Small intestine (tissue), 7 donors: Measurements from ENCODE around the gene PFAS. TPM values are rescaled to one million over a fixed set of nuclear protein-coding genes. Genes with fewer than 3 reads are reported as not detected.
A peak's percentile ranks its signal among the peaks of the same experiment; 100 is the strongest.

Experiments
- DNase-seq, 2 donors: peaks; one replicate each; pipeline versions ENCODE4 v3.0.0 to v3.0.0-alpha.2; 2013
- FAIRE-seq: peaks from 2 replicates; lab custom pipeline; 2012; peaks lifted over from hg19 to GRCh38; lab: Jason Lieb, UNC
- H3K27ac ChIP-seq, 3 donors: one replicate each; pipeline ENCODE4 v1.5.1; 2013; ENCODE audit warnings: low read length in 2 of 3, mild to moderate bottlenecking in 2 of 3, control low read depth in 1 of 3, inconsistent platforms in 1 of 3, low read depth in 1 of 3, moderate library complexity in 1 of 3
- H3K27me3 ChIP-seq, 3 donors: one replicate each; pipeline ENCODE4 v1.6.1; 2013; ENCODE audit warnings: low read length in 3 of 3, inconsistent platforms in 1 of 3; ENCODE audit not compliant: control insufficient read depth in 3 of 3, insufficient read depth in 3 of 3
- H3K36me3 ChIP-seq, 3 donors: one replicate each; pipeline ENCODE4 v1.6.1; 2013; ENCODE audit warnings: low read length in 3 of 3, inconsistent platforms in 1 of 3, low read depth in 1 of 3, mild to moderate bottlenecking in 1 of 3, moderate library complexity in 1 of 3; ENCODE audit not compliant: control insufficient read depth in 3 of 3, insufficient read depth in 2 of 3
- H3K4me1 ChIP-seq, 3 donors: one replicate each; pipeline ENCODE4 v1.6.1; 2013; ENCODE audit warnings: low read length in 2 of 3, inconsistent platforms in 1 of 3, low read depth in 1 of 3, mild to moderate bottlenecking in 1 of 3, moderate library complexity in 1 of 3; ENCODE audit not compliant: control insufficient read depth in 3 of 3, insufficient read depth in 2 of 3
- H3K4me3 ChIP-seq, 3 donors: one replicate each; pipeline ENCODE4 v1.5.1; 2013; ENCODE audit warnings: low read length in 3 of 3, control low read depth in 1 of 3, inconsistent platforms in 1 of 3, low read depth in 1 of 3, mild to moderate bottlenecking in 1 of 3, moderate library complexity in 1 of 3
- H3K9me3 ChIP-seq, 2 donors: one replicate each; pipeline ENCODE4 v1.6.1; 2013; ENCODE audit warnings: low read depth in 1 of 2, low read length in 1 of 2; ENCODE audit not compliant: control insufficient read depth in 2 of 2, insufficient read depth in 1 of 2
- WGBS, 3 donors: extraction: QIAGEN DNeasy Blood & Tissue Kit; methylation state at CpG; one replicate each; pipeline ENCODE4 v1.1.7; 2013; 5-methylcytosine and 5-hydroxymethylcytosine counted together
- polyA plus RNA-seq, 4 donors: library from polyadenylated mRNA; stranded (reverse) in 3 of 4; unstranded in 1 of 4; fragments of 200-250 nt in 3 of 4; fragments of 120-200 nt in 1 of 4; gene quantifications; one replicate each; pipeline versions ENCODE4 v1.2.1 to v1.2.3, GENCODE V29; 2013
- donor health status: healthy with polysubstance abuse.
- donor health status: control.
- donor health status: control.
- donor health status: Bipolar disorder and iron deficiency.
- donor health status: healthy.

Gene PFAS
- polyA plus RNA-seq, 4 donors, result 6.9 to 21.4 (median 13.6) TPM

DNA sequence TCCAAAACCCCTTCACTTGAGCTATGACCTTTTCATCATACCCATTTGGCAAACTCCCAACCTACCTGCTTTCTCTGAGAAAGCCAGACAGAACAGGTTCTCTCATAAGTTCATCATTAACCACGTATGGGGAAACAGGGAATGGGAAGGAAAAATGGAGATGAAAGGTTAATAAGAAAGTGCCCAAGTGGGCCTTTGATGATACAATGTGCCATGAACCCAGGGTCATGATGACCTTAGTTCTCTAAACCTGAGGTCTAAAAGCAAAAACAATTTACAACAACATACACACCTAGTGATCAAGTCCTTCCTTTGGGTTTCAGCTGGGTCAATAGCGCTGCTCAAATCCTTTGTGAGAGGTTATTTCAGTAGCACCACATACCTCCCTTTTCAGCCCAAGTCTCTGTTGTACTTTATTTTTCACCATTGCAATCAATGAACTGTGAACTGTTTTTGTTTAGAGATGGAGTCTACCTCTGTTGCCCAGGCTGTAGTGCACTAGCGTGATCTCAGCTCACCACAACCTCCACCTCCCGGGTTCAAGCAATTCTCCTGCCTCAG is 24.9 kb downstream of the PFAS start:
- H3K4me3 ChIP-seq, result no peak overlapping the region
- H3K36me3 ChIP-seq, result peaks cover 0 to 16% (median 3%) of the 10 kb centered on the region in 3 donors
- FAIRE-seq (no peak), DNase-seq (peak; percentile 70 to 86)
- H3K4me1 ChIP-seq, result peaks cover 0 to 17% (median 0%) of the 10 kb centered on the region in 3 donors
- H3K27ac ChIP-seq, result peak overlapping the region in 1 of 3 donors; percentile 78
- no peaks in the 10 kb centered on the region for H3K27me3 ChIP-seq
- no peaks in the 10 kb centered on the region for H3K9me3 ChIP-seq
- WGBS, 3 donors, result 59 to 86% (median 68%) methylated on average over 4 of the region's 4 CpGs

DNA sequence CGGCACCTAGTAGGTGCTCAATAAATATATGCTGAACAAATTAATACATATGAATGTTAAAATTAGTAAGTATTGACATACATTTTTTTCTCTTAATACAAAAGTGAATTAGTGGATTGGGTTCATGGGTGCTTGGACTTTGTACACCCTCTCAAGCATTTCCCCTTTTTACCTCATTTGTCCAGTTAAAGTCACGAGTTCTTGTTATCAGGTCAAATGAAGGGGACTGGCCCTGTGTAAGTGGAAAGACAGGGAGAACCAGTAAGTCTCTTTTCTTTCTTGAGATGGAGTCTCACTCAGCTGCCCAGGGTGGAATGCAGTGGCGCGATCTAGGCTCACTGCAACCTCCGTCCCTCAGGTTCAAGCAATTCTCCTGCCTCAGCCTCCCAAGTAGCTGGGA is 25.7 kb downstream of the PFAS start:
- peak in 1 of 2 donors; percentile 64 for DNase-seq
- Histone ChIP-seq H3K4me3 (no peak overlapping the region), H3K4me1 (peaks cover 0 to 17% (median 0%) of the 10 kb centered on the region in 3 donors), H3K27ac (peak overlapping the region in 1 of 3 donors; percentile 78), H3K27me3 (no peaks in the 10 kb centered on the region), H3K36me3 (peaks cover 0 to 10% (median 0%) of the 10 kb centered on the region in 3 donors), H3K9me3 (no peaks in the 10 kb centered on the region)
- FAIRE-seq, result no peak
- 72 to 85% (median 79%) methylated on average over 5 of the region's 5 CpGs for WGBS, 3 donors

DNA sequence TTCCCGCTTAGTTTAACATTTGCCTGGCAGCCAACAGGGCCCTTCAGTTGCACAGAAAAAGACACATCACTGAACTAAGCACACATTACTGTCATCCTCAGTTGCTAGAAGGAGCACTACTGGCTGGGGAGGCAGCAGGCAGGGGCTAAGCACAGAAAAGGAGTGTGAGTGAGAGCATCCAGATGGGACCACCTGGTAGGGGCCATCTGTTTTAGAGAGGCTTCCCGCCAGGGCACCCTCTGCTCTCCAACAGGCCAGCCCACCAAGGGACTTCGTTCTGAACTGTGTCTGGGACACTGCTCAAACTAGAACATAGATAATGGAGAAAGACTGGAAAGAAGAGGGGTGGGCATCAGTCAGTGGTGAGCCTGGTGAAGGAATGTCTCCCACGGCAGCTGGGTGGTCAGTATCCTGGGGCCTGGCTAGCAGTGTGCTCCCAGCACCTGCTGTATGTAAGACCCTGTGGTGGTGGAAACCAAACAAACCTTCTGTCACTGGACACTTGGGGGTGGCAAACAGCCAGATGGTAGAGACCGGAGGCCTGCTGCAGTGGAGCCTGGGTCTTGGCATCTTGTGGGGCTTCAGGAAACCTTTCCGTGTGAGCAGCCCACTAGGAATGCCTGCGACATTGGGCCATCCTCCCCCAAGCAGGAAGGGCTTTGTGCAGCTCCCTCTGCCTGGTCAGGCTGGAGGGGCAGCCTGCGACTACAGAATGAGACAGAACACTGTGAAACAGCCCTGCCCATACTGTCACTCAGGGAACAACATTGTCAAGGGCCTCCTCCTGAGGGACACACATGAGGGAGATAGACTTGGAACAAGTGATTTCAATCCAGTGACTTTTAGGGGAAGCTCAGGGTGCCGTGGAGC is 26.6 kb downstream of the PFAS start:
- Histone ChIP-seq H3K4me3 (no peak overlapping the region), H3K27me3 (no peaks in the 10 kb centered on the region), H3K9me3 (no peaks in the 10 kb centered on the region), H3K36me3 (peaks cover 0 to 6% (median 0%) of the 10 kb centered on the region in 3 donors), H3K4me1 (peaks cover 0 to 17% (median 0%) of the 10 kb centered on the region in 3 donors), H3K27ac (no peak overlapping the region)
- 72 to 85% (median 77%) methylated on average over 9 of the region's 9 CpGs for WGBS, 3 donors
- FAIRE-seq (no peak), DNase-seq (no peak)

DNA sequence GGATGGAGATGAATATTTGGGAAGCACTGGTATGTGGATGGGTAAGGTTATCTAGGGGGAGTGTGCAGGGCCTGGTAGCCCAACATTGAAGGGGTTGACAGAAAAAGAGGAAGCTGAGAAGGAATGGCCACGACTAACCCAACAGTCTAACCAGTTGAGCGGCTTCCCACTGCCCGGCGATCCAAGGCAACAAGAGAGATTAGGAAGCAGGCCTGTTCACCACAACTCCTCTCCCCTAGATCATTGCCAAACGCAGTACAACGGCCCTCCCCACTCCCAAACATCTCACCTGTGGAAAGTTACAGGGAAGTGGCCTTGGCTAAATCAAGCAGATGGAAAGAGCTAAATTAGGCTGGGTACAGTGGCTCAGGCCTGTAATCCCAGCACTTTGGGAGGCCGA is 28.2 kb downstream of the PFAS start:
- Histone ChIP-seq H3K36me3 (no peaks in the 10 kb centered on the region), H3K27me3 (no peaks in the 10 kb centered on the region), H3K4me1 (peaks cover 0 to 17% (median 0%) of the 10 kb centered on the region in 3 donors), H3K4me3 (no peak overlapping the region), H3K27ac (no peak overlapping the region), H3K9me3 (no peaks in the 10 kb centered on the region)
- DNase-seq (no peak), FAIRE-seq (no peak)
- 75 to 88% (median 78%) methylated on average over 7 of the region's 7 CpGs for WGBS, 3 donors

DNA sequence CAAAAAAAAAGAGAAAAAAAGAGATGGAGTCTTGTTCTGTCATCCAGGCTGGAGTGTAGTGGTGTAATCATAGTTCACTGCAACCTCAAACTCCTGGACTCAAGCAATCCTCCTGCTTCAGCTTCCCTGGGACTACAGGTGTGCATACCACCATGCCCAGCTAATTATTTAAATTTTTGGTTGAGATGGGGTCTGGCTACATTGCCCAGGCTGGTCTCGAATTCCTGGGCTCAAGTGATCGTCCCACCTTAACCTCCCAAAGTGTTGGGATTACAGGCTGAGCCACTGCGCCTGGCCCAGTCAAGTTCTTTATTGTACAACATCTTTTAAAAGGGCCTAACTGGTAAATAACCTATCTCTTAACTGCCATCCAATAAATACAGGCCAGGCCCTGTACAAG is 33.3 kb downstream of the PFAS start:
- Histone ChIP-seq H3K27me3 (no peaks in the 10 kb centered on the region), H3K36me3 (no peaks in the 10 kb centered on the region), H3K9me3 (no peaks in the 10 kb centered on the region), H3K4me3 (no peak overlapping the region), H3K27ac (no peak overlapping the region), H3K4me1 (no peaks in the 10 kb centered on the region)
- FAIRE-seq (no peak), DNase-seq (no peak)
- 57 to 80% (median 69%) methylated on average over 3 of the region's 3 CpGs for WGBS, 3 donors

DNA sequence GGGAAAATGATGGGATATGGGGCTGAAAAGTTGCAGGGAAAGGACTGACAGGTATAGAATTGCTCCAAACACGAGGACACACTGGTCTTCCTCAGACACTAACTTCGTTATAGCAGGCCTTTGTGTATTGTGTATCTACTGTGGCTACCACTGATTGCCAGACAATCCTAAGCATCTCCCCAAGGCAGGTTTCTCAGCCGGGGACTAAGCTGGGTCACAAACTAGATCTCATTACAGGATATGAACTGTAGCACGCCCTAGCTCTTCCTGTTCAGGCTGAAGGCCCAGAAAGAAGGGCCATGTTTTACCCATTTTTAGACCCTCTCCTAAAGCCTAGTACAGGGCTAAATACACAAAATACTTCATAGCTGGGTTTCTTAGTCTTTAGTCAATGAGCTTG is 34.3 kb downstream of the PFAS start:
- H3K27me3 ChIP-seq, result no peaks in the 10 kb centered on the region
- peaks cover 0 to 5% (median 0%) of the 10 kb centered on the region in 3 donors for H3K4me1 ChIP-seq
- DNase-seq, result no peak
- no peaks in the 10 kb centered on the region for H3K9me3 ChIP-seq
- no peak overlapping the region for H3K27ac ChIP-seq
- 64 to 78% (median 75%) methylated on average over 4 of the region's 4 CpGs for WGBS, 3 donors
- FAIRE-seq, result no peak
- H3K36me3 ChIP-seq, result no peaks in the 10 kb centered on the region
- no peak overlapping the region for H3K4me3 ChIP-seq

DNA sequence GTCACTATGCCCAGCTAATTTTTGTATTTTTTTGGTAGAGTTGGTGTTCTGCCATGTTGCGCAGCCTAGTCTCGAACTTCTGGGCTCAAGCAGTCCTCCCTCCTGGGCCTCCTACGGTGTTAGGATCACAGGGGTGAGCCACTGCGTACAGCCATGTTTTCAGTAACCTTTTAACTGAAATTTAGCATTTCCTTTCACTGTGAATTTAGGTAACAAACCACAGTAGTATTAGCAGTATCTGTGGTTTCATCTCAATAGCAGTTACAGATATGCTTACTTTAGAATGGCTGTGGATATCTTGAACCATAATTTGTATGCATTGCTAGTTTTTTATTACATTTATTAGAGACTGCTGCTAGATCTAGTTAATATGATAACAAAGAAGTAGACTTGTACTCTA is 35.0 kb downstream of the PFAS start:
- Histone ChIP-seq H3K4me3 (no peak overlapping the region), H3K36me3 (peaks cover 0 to under 1% (median 0%) of the 10 kb centered on the region in 3 donors), H3K9me3 (no peaks in the 10 kb centered on the region), H3K4me1 (peaks cover 0 to 6% (median 0%) of the 10 kb centered on the region in 3 donors), H3K27ac (no peak overlapping the region), H3K27me3 (no peaks in the 10 kb centered on the region)
- 84 to 96% (median 89%) methylated on average over 4 of the region's 4 CpGs for WGBS, 3 donors
- DNase-seq (no peak), FAIRE-seq (no peak)

DNA sequence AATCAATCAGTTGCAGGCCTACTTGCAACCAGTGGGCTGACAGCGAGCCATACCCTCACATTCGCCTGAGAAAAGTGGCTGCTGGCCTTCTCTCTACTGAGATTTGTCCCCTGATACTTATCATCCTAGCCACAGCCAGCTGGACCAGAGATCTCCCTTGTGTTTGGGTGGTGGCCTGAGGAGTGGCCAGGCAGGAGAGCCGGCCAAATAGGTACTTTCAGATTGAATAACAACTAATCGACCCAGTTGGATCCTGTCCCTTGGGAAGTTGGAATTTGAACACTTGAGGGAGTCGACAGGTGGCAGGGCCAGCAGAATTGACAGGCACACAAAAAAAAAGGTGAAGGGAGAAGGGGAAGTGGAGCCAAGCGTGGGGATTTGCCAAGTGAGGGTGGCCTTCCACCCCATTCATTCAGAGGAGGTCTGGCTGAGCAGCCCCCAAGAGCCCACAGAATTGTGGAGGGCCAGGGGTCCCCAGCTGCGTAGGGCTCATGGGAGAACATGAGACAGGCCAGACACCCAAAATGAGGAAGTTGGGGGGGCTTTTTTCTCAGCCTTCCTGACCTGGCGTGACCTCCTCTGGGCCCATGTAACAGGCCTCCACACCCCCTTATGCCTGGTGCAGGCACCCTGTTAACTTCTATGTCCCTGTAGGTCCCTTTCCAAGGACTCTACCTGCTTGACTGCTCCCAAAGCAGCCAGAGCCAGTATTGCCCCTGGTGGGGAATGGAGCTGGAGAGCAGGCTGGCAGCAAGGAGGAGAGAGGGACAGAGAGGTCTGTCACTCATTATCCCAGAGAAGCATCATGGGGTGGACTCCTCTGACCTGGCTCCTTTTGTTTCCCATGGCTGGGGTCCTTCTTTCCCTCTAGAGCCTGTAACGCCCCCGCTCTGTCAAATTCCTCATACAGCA is 36.4 kb downstream of the PFAS start:
- Histone ChIP-seq H3K4me3 (no peak overlapping the region), H3K9me3 (no peaks in the 10 kb centered on the region), H3K4me1 (peaks cover 0 to 9% (median 0%) of the 10 kb centered on the region in 3 donors), H3K36me3 (peaks cover 0 to 7% (median 0%) of the 10 kb centered on the region in 3 donors), H3K27me3 (no peaks in the 10 kb centered on the region), H3K27ac (no peak overlapping the region)
- peak in 1 of 2 donors; percentile 38 for DNase-seq
- no peak for FAIRE-seq
- 35 to 61% (median 42%) methylated on average over 10 of the region's 10 CpGs for WGBS, 3 donors
